HG03521 (cell line): ENCODE measurements around the gene NRXN3.
"Not testable (repeated sequence)": the region's sequence is repeated elsewhere in the genome, so short reads cannot be mapped to it uniquely, and the experiment has no call there.

Experiments used
- ATAC-seq: cut with Tn5 transposase; IDR thresholded peaks from one replicate; pipeline ENCODE4 v1.9.1; 2021; ENCODE audit warnings: mild to moderate bottlenecking, moderate library complexity; ENCODE audit not compliant: unreplicated experiment

NRXN3 gene

DNA sequence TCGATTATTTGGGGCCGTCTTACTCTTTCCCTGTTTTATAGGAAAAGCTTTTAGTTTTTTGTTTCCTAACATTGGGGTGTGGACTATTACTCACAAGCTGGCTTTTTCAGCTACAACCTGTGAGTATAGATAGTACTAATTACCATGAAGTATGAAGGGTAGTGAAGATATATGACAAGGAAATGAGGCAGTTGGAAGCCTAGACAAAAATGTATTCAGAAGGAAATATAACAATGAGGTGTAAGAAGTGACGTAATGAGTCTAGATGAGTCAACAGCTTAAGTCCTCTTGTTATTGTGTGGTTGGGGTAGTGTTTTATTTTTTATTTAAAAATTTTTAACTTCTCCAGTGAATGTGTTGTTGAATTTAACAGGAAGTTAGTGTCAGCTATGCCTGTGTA, 804.5 kb downstream of the NRXN3 start:
- no peak for ATAC-seq

GRCh38 chr14:78975734-78976133, 805.6 kb downstream of the NRXN3 start:
- no peak for ATAC-seq

DNA sequence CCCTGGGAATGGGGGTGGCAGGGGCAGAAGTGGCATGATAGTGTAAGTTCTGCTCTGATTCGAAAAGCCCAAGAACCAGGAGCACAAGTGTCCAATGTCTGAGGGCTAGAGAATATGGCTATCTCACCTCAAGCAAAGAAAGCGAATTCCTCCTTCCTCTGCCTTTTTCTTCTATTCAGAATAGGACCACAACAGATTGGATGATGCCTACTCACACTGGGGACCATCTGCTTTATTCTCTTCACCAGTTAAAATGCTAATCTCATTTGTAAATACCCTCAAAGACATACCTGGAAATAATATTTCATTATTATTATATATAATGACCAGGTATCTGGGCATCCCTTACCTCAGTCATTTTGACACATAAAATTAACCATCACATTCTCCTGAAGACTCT, 808.7 kb downstream of the NRXN3 start:
- no peak for ATAC-seq

GRCh38 chr14:78982551-78982950, 812.4 kb downstream of the NRXN3 start:
- ATAC-seq, result no peak

- ATAC-seq, result no peak
Observed at GRCh38 chr14:78983126-78983525, 813.0 kb downstream of the NRXN3 start.

- no peak for ATAC-seq
Observed at GRCh38 chr14:78985668-78986381, 815.7 kb downstream of the NRXN3 start.

DNA sequence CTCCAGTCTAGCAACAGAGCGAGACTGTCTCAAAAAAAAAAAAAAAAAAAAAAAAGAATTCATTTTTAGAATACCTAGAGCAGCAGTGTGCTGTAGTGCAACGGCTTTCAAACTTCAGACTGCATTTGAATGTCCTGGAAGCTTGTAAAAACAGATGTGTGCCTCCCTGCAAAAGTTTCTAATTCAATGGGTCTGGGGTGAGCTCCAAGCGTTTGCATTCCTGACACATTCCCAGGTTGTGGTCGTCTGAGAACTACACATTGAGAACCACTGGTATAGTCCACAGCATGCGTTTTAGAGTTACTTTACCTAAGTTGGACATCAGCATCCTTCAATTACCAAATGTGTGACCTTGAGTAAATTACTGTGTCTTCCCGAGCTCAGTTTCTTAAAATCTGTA, 816.8 kb downstream of the NRXN3 start:
- ATAC-seq, result no peak

DNA sequence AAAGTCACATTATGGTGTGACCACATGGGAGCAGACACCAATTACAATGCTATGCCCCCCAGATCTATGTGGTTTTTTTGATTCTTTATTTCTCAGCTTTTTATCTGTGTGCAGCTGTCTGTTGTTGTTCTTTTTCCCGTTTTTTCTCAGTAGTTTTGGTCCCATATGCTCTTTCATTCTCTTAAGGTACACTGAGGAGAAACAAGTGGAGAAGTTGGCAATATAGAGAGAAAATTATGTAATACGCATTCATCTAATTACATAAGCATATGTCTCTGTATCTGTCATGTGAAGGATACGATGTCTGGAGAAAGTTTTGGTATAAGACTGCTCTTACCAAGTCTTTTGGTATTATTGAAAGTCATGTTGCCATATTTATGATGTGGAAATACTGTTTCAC, 819.0 kb downstream of the NRXN3 start:
- no peak for ATAC-seq

DNA sequence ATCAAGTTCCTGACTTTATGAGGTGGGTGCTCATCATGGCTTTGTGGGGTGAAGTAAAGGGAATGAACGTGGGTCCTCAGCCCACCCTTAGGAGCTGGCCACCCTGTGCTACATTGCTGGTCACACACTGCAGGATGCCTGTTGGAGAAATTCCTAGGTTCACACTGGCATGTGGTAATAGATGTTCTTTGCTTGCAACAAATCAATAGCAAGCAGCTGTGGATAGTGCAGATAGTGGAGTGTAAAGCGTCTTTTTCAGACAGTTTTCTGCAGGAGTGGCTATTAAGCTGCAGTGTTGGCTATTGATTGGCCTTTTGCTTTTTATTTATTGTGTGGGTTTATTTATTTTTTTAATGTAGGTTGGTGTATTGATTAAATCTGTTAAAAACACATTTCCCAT, 822.7 kb downstream of the NRXN3 start:
- ATAC-seq, result no peak

GRCh38 chr14:78997811-78998210, 827.6 kb downstream of the NRXN3 start:
- no peak for ATAC-seq

DNA sequence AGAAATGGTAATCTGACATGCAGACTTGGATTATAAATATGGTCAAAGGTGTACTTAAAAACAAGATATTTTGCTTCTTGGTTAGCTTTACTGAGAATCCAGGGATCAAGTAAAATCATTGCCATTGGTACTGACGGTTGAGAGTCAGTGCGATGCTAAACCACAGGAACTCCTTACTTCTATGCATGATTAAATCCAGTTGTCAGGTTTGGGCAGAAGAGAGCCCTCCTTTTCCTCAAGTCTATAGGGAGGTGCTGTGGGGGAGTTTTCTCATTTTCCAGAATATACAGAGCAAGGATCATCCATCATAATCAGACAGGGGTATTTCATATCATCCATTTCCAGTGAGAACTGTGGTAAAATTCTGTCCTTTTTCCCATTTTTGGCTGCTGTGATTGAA, 839.1 kb downstream of the NRXN3 start:
- ATAC-seq, result no peak

- no peak for ATAC-seq
Observed at GRCh38 chr14:79011091-79011919, 841.1 kb downstream of the NRXN3 start.

GRCh38 chr14:79011920-79012204, 841.7 kb downstream of the NRXN3 start:
- no peak for ATAC-seq

DNA sequence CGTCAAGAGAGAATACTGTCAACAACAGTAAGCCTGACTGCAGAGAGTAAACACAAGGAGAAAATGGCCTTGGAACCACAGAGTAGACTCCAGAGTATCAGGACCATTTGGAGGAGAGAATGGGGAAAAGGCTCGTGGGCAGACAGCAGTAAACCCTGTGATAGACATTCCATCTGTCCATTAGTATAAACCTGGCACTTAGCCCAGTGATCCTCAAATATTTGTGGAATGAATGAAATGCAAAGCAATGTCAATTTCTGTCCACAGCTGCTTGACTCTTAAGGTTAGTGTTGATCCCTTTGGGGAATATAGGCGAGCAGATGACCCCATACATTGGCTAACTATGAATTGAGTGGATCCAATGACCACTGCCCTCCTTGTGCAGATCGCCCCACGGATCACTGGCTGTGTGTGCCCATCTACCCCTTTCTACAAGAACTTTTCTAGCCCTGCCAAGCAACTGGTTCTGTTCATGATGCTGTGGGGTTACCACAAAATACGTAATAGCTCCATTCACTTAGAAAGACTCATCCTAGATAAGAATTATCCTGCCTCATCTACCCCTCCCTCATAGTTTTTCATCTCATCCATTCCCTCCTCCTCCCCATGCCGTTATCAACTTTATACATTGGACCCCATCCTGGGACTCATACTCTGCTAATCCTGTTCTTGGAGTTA, 846.8 kb downstream of the NRXN3 start:
- no peak for ATAC-seq

DNA sequence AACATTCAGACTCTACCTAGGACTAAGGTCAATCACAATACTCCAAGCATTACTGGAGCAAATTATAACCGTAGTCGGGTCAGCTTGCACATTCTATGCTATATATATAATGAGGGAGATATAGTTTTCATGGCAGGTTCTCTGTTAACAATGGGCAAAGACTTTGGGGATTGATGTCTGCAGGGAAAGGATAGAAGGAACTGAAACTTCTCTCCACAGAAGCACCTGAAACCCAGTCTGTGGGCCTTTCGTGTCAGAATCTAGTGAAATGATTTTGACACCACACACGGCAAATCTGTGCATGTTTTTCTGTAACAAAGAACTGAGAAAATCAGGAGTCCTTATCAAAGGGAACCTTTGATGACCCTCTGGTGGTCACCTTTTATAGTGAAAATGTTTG, 847.4 kb downstream of the NRXN3 start:
- ATAC-seq, result no peak

DNA sequence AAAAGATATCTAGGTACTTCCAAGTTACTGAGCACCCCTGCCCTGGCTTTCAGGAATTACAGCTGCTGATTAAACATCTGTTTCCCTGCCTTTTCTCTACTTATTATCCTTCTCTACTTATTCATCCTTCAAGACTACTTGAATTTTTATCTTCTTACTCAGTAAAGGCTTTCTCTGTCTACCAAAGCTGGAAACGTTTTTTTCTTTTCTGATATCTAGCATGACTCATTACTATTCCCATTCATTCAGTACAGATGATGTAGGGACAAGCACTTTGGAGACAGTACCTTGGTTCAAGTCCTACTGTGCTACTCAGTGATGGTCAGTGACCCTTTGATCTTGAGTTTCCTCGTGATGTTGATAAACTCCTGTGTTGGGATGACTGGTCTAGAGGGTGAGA, 848.7 kb downstream of the NRXN3 start:
- ATAC-seq, result no peak

GRCh38 chr14:79019898-79020297, 849.7 kb downstream of the NRXN3 start:
- not testable (repeated sequence) for ATAC-seq

GRCh38 chr14:79021766-79022165, 851.6 kb downstream of the NRXN3 start:
- no peak for ATAC-seq

- no peak for ATAC-seq
Observed at GRCh38 chr14:79027138-79027537, 857.0 kb downstream of the NRXN3 start.

GRCh38 chr14:79028281-79028680, 858.1 kb downstream of the NRXN3 start:
- no peak for ATAC-seq

DNA sequence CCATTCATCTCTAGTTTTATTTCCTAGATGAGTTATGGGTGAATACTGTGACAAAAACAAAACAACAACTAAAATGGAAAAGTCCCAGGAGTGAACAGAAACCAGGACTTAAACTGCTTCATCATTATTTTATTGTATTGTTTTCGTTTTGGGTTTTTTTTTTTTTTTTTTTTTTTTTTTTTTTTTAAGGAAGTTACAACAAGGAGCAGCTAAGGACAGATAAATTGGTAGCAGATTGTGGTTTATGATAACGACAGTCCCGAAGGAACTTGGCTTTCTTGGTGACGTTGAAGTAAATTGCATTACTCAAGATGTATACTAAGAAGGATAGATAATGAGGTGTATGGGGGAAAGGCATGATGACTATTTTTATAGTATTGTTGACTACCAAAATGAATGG, 866.3 kb downstream of the NRXN3 start:
- no peak for ATAC-seq

- no peak for ATAC-seq
Observed at GRCh38 chr14:79037106-79037505, 866.9 kb downstream of the NRXN3 start.
